ENCODE results near the gene PADI1. TPM values are rescaled to one million over a fixed set of nuclear protein-coding genes. Genes with fewer than 3 reads are reported as not detected.

Gene PADI1
- total and polyA plus RNA-seq, 2 of the 8 experiments (the other 6 are each of a cell fraction or from before 2014, with no cell fraction given): 0.20 to 0.30 TPM

- TF ChIP-seq CHD7 (IDR thresholded peaks at IDR 0.05; ENCODE audit: insufficient replicate concordance, low read length) (no peak), CBX8 (IDR thresholded peaks at IDR 0.05; ENCODE audit: borderline replicate concordance, low read depth, low read length) (no peak), SIRT6 (IDR thresholded peaks at IDR 0.05; ENCODE audit: low read length) (no peak), BCL11A (IDR thresholded peaks at IDR 0.05; ENCODE audit: low read depth in 2 of 2, low read length in 2 of 2) (no peak), RAD21 (IDR thresholded peaks at IDR 0.05 in 1 of 2, conservative IDR thresholded peaks at IDR 0.05 in 1 of 2; ENCODE audit: low read depth in 2 of 2, low read length in 2 of 2) (no peak), PHF8 (conservative IDR thresholded peaks at IDR 0.05; ENCODE audit: low read depth, low read length) (no peak), ZNF274 (IDR thresholded peaks at IDR 0.05; ENCODE audit: borderline replicate concordance, extremely low read depth, low read length) (no peak), TCF12 (IDR thresholded peaks at IDR 0.05; ENCODE audit: low read depth, low read length) (no peak), RFX5 (IDR thresholded peaks at IDR 0.05; ENCODE audit: borderline replicate concordance, low read depth, low read length) (no peak), MAFK (IDR thresholded peaks at IDR 0.05; ENCODE audit: low read depth, low read length) (no peak), TAF1 (IDR thresholded peaks at IDR 0.05; ENCODE audit: low read depth, low read length) (no peak), TBP (IDR thresholded peaks at IDR 0.05; ENCODE audit: low read depth, low read length) (no peak), YY1 (IDR thresholded peaks at IDR 0.05; ENCODE audit: low read depth, low read length) (no peak)
Observed at GRCh38 chr1:17206196-17206595, 1.3 kb downstream of the PADI1 start (continued).
